ENCODE measurements around the gene RNASET2.
"Not testable (repeated sequence)": the region's sequence is repeated elsewhere in the genome, so short reads cannot be mapped to it uniquely, and the experiment has no call there.

GRCh38 chr6:166886773-166887172, 69.6 kb downstream of the RNASET2 start:
- not testable (repeated sequence) for TF ChIP-seq CTCF, POLR2A (IDR thresholded peaks at IDR 0.05)
